ENCODE data around the gene RCAN3.
A peak's percentile ranks its signal among the peaks of the same experiment; 100 is the strongest.
"Not testable (repeated sequence)": the region's sequence is repeated elsewhere in the genome, so short reads cannot be mapped to it uniquely, and the experiment has no call there.

The RCAN3 gene

DNA sequence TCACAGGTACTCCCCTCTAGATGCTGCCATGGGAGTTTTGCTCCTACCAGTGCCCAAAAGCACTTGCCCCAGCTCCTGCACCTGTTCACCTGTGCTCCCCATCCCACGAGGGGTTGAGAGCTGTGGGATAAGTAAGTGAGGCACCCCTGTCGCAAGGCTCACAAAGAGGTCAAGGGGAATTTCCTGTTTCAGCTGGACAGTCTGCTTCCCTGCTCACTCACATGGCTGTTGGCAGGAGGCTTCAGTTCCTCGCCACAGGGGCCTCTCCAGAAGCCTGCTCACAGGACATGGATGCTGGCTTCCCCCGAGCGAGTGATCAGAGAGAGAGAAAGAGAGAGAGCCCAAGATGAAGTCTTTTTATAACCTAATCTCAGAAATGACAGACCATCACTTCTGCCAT, 44.6 kb downstream of the RCAN3 start:
- H3K4me3 Mint-ChIP-seq = no peak overlapping the region
- no peaks in the 10 kb centered on the region for H3K9me3 Mint-ChIP-seq
- TF ChIP-seq, protein P1, sequence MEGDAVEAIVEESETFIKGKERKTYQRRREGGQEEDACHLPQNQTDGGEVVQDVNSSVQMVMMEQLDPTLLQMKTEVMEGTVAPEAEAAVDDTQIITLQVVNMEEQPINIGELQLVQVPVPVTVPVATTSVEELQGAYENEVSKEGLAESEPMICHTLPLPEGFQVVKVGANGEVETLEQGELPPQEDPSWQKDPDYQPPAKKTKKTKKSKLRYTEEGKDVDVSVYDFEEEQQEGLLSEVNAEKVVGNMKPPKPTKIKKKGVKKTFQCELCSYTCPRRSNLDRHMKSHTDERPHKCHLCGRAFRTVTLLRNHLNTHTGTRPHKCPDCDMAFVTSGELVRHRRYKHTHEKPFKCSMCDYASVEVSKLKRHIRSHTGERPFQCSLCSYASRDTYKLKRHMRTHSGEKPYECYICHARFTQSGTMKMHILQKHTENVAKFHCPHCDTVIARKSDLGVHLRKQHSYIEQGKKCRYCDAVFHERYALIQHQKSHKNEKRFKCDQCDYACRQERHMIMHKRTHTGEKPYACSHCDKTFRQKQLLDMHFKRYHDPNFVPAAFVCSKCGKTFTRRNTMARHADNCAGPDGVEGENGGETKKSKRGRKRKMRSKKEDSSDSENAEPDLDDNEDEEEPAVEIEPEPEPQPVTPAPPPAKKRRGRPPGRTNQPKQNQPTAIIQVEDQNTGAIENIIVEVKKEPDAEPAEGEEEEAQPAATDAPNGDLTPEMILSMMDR (IDR thresholded peaks at IDR 0.05; ENCODE audit: unreplicated experiment in 3 of 3) = no peak
- H3K36me3 Mint-ChIP-seq (ENCODE audit: low read depth) = no peaks in the 10 kb centered on the region
- peaks cover 4% of the 10 kb centered on the region for H3K4me1 Mint-ChIP-seq
- peaks cover 10% of the 10 kb centered on the region for H3K27me3 Mint-ChIP-seq (ENCODE audit: low read depth)
- no peak overlapping the region for H3K27ac Mint-ChIP-seq

DNA sequence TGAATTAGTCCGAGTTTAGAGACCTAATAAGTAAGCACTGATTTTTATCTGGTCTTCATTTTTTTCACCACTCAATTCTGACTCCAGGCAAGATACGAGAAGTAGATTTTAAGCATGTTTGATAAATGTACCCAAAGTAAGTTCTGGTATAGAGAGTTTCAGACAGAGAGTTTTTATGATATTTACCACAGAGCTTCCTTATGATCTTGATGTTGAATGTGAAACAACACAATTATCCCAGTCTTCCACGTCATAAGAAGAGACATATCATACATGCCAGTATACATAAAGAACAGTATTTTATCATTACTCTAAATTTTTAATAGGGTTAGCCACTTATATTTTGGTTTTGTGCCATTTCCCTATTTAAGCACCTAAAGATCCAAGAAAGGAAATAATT, 45.4 kb downstream of the RCAN3 start:
- Mint-ChIP-seq H3K9me3 (no peaks in the 10 kb centered on the region), H3K4me3 (no peak overlapping the region), H3K27ac (no peak overlapping the region), H3K36me3 (ENCODE audit: low read depth) (no peaks in the 10 kb centered on the region), H3K27me3 (ENCODE audit: low read depth) (peaks cover 10% of the 10 kb centered on the region), H3K4me1 (peaks cover 6% of the 10 kb centered on the region)
- TF ChIP-seq, protein P1 (IDR thresholded peaks at IDR 0.05; ENCODE audit: unreplicated experiment in 3 of 3) = no peak

DNA sequence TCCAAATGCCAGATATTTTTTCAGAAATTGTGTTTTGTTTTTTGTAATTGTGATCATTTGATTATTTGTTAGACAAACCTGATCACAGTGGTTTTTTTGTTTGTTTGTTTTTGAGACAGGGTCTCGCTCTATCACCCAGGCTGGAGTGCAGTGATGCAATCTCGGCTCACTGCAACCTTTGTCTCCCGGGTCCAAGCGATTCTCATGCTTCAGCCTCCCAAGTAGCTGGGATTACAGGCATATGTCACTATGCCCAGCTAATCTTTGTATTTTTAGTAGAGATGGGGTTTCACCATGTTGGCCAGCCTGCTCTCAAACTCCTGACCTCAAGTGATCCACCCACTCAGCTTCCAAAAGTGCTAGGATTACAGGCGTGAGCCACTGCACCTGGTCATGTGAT, 46.6 kb downstream of the RCAN3 start:
- H3K27me3 Mint-ChIP-seq (ENCODE audit: low read depth) = peaks cover 17% of the 10 kb centered on the region
- H3K27ac Mint-ChIP-seq; H3K9me3 Mint-ChIP-seq; H3K4me1 Mint-ChIP-seq; H3K4me3 Mint-ChIP-seq; H3K36me3 Mint-ChIP-seq (ENCODE audit: low read depth): not testable (repeated sequence)

DNA sequence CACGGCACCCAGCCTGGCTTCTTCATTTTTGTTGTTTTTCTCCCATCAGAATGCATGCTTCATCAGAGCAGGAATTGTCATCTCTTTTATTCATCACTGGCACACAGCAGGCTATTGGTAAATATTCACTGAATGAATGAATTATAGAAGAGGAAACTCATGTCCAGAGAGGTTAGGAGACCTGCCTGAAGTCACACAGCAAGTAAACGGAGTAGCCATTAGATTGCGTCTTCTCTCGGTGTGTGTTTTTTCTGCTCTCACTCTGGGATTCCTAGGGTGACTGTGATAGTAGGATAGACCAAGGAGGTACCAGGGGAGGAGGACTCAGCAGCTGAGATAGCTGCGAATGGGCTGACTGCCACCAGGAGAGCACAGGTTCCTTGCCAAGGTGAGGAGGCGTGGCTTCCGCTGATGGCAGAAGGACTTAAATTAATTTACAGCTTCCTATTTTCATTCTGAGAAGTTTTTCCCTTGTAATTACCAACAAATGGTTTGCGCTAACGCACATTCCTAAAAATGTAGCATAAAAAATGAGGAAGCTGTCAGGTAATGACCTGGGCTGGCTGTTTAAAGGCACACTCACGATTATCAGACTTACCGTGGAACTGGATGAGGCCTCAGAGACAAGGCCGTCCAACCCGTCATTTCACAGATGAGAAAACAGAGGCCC, 48.8 kb downstream of the RCAN3 start:
- H3K27ac Mint-ChIP-seq = no peak overlapping the region
- H3K9me3 Mint-ChIP-seq = no peaks in the 10 kb centered on the region
- H3K4me1 Mint-ChIP-seq = peaks cover 13% of the 10 kb centered on the region
- TF ChIP-seq, protein P1 (IDR thresholded peaks at IDR 0.05; ENCODE audit: unreplicated experiment in 3 of 3) = no peak
- H3K27me3 Mint-ChIP-seq (ENCODE audit: low read depth) = peaks cover 36% of the 10 kb centered on the region
- H3K36me3 Mint-ChIP-seq (ENCODE audit: low read depth) = no peaks in the 10 kb centered on the region
- H3K4me3 Mint-ChIP-seq = no peak overlapping the region

DNA sequence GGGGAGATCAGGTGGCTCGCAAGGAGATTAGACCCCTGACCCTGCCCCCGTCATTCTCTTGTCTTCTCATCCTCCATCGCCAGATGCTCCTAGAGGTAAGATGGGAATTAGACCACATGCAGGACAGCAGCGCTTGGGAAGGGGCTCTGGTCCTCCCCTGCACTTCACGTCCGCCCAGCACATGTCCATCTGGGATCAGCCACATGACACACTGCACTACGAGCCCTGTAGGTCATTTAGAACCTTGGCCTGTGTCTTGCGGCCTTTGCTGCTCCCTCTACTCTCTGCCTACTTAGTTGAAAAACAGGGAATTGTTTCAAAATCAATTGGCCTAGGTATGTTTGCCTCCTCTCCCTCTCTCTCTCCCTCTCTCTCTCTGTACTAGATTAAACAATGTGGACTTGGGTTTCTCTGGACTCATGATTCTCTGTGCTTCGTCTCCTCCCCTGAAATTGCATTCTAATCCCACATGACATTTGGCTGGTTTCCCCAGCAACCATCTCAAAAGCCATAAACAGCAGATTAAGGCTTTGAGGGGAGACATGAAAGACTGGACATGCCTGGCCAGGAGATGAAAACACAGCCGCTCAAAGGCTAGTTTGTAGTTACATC, 49.4 kb downstream of the RCAN3 start:
- Mint-ChIP-seq H3K4me1 (peaks cover 16% of the 10 kb centered on the region), H3K27ac (peak overlapping the region; percentile 46 to 71 (median 58)), H3K27me3 (ENCODE audit: low read depth) (peaks cover 43% of the 10 kb centered on the region), H3K4me3 (no peak overlapping the region), H3K9me3 (no peaks in the 10 kb centered on the region), H3K36me3 (ENCODE audit: low read depth) (no peaks in the 10 kb centered on the region)
- TF ChIP-seq, protein P1 (IDR thresholded peaks at IDR 0.05; ENCODE audit: unreplicated experiment in 3 of 3) = no peak

DNA sequence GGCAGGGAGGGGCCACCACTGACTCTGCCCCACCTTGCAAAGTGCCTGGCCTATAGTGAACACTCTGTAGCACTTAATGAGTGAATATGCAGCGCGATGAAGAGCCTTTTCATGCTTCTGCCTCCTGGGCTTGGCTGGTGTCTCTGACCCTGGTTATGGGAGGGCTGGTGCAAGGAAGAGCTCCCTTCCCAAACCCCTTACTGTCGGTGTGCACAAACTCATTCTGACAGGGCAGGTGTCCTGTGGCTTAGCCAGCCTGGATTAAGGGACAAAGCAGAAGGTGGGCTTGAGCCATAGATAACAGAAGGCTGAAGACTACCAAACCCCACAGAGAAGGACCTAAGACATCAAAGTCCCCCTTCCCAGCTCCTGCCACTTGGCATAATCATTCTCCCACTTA, 51.3 kb downstream of the RCAN3 start:
- Mint-ChIP-seq H3K9me3 (no peaks in the 10 kb centered on the region), H3K27me3 (ENCODE audit: low read depth) (peaks cover 54% of the 10 kb centered on the region), H3K4me3 (no peak overlapping the region), H3K4me1 (peaks cover 20% of the 10 kb centered on the region), H3K27ac (peak overlapping the region in 1 of 3 experiments; percentile 48), H3K36me3 (ENCODE audit: low read depth) (no peaks in the 10 kb centered on the region)
- TF ChIP-seq, protein P1 (IDR thresholded peaks at IDR 0.05; ENCODE audit: unreplicated experiment in 3 of 3) = no peak
